Measurements from ENCODE around the gene FAM3C.

DNA sequence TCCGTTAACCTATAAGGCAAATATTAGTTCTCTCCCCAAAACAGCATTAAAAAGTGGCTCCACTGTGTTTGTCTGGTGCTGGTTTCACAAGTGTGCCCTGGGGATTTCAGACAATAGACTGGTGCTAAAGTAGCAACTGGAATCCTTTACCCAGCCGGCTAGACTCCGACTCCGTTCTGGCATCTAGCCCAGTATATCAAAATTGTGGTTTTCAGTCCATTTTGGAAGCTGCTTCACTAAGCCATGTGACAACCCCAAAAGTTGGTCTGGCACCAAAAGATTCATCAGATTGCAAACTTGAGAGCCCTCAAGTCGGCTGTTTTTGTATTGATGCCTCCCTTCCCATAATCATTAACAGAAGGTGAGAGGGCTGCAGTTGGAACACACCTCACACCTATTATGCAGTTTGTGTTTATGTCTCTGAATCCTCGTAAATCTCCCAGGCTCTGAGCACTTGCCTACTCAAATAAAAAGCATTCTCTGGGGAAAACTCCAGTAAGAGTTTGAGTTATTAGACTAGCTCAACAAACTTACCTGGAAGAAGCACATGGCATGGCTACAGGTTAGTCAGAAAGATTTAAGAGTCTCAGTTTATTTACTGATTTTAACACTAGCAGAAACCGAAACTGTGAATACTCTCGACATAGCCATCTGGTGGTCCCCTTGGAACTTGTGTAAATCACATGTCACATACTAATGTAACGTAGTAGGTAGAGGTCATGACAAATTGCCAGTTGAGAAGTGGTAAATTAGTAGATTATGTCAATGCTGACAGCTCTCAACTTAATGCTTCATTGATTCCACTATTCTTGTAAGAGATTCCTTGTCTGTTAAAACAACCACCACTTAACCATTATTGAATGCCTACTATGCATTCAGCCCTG, 82.1 kb downstream of the FAM3C start:
- no peak for TF ChIP-seq SP1 (IDR thresholded peaks at IDR 0.05; ENCODE audit: low read depth, low read length)
- TF ChIP-seq, protein P1, sequence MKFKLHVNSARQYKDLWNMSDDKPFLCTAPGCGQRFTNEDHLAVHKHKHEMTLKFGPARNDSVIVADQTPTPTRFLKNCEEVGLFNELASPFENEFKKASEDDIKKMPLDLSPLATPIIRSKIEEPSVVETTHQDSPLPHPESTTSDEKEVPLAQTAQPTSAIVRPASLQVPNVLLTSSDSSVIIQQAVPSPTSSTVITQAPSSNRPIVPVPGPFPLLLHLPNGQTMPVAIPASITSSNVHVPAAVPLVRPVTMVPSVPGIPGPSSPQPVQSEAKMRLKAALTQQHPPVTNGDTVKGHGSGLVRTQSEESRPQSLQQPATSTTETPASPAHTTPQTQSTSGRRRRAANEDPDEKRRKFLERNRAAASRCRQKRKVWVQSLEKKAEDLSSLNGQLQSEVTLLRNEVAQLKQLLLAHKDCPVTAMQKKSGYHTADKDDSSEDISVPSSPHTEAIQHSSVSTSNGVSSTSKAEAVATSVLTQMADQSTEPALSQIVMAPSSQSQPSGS (IDR thresholded peaks at IDR 0.05; ENCODE audit: low read length) = no peak
